ENCODE data around the gene AGRN.

- TF ChIP-seq CTCF (IDR thresholded peaks at IDR 0.05) (no peak), POLR2A (IDR thresholded peaks at IDR 0.05) (no peak)
Observed at GRCh38 chr1:996851-997712, 22.8 kb upstream of the AGRN start.
